Measurements from ENCODE around the gene GLI1.
"Not testable (repeated sequence)": the region's sequence is repeated elsewhere in the genome, so short reads cannot be mapped to it uniquely, and the experiment has no call there.

Gene GLI1

GRCh38 chr12:57459750-57460467 lies at the start of gene GLI1:
Gene GLI1, plus strand, starts transcription at chr12:57459785. Its CDS starts 3,907 bp downstream, at chr12:57463692.
- no peak for DNase-seq (ENCODE audit: low read depth in 2 of 2)

GRCh38 chr12:57410534-57410933 lies 49.1 kb upstream of the GLI1 start:
- no peak for DNase-seq (ENCODE audit: low read depth in 2 of 2)

GRCh38 chr12:57414160-57414559 lies 45.4 kb upstream of the GLI1 start:
- not testable (repeated sequence) for DNase-seq (ENCODE audit: low read depth in 2 of 2)

GRCh38 chr12:57415088-57415487 lies 44.5 kb upstream of the GLI1 start:
- no peak for DNase-seq (ENCODE audit: low read depth in 2 of 2)

- no peak for DNase-seq (ENCODE audit: low read depth in 2 of 2)
Observed at GRCh38 chr12:57416039-57416996, 43.3 kb upstream of the GLI1 start.

- DNase-seq (ENCODE audit: low read depth in 2 of 2), result no peak
Observed at GRCh38 chr12:57418255-57418654, 41.3 kb upstream of the GLI1 start.

GRCh38 chr12:57419495-57419894 lies 40.1 kb upstream of the GLI1 start:
- DNase-seq (ENCODE audit: low read depth in 2 of 2), result no peak

GRCh38 chr12:57420482-57420881 lies 39.1 kb upstream of the GLI1 start:
- no peak for DNase-seq (ENCODE audit: low read depth in 2 of 2)

- DNase-seq (ENCODE audit: low read depth in 2 of 2), result not testable (repeated sequence)
Observed at GRCh38 chr12:57426948-57427347, 32.6 kb upstream of the GLI1 start.

GRCh38 chr12:57428965-57429364 lies 30.6 kb upstream of the GLI1 start:
- no peak for DNase-seq (ENCODE audit: low read depth in 2 of 2)

GRCh38 chr12:57429473-57430111 lies 30.0 kb upstream of the GLI1 start:
- DNase-seq (ENCODE audit: low read depth in 2 of 2), result no peak

GRCh38 chr12:57430112-57430930 lies 29.3 kb upstream of the GLI1 start:
- DNase-seq (ENCODE audit: low read depth in 2 of 2), result no peak

- DNase-seq (ENCODE audit: low read depth in 2 of 2), result peak; percentile 88
Observed at GRCh38 chr12:57430931-57431566, 28.5 kb upstream of the GLI1 start, which contains the start of gene R3HDM2. Gene R3HDM2, minus strand, starts transcription at chr12:57431043. Its CDS starts 120,615 bp downstream, at chr12:57310428.

- no peak for DNase-seq (ENCODE audit: low read depth in 2 of 2)
Observed at GRCh38 chr12:57431654-57432188, 27.9 kb upstream of the GLI1 start.

GRCh38 chr12:57433370-57433769 lies 26.2 kb upstream of the GLI1 start:
- no peak for DNase-seq (ENCODE audit: low read depth in 2 of 2)

- DNase-seq (ENCODE audit: low read depth in 2 of 2), result no peak
Observed at GRCh38 chr12:57434517-57435223, 24.9 kb upstream of the GLI1 start, which contains the start of gene INHBC. Gene INHBC, plus strand, starts transcription at chr12:57434784. Its CDS starts 103 bp downstream, at chr12:57434887.

GRCh38 chr12:57435293-57435692 lies 24.3 kb upstream of the GLI1 start:
- DNase-seq (ENCODE audit: low read depth in 2 of 2), result no peak

GRCh38 chr12:57438400-57438799 lies 21.2 kb upstream of the GLI1 start:
- no peak for DNase-seq (ENCODE audit: low read depth in 2 of 2)

GRCh38 chr12:57439762-57440266 lies 19.8 kb upstream of the GLI1 start:
- no peak for DNase-seq (ENCODE audit: low read depth in 2 of 2)

Data from fibroblast of skin of left quadriceps (primary cell).